ENCODE measurements around the gene PKNOX2. TPM values are rescaled to one million over a fixed set of nuclear protein-coding genes. Genes with fewer than 3 reads are reported as not detected.

Gene PKNOX2
- total and polyA plus RNA-seq, 7 donors = 0.23 to 4.7 (median 1.4) TPM

DNA sequence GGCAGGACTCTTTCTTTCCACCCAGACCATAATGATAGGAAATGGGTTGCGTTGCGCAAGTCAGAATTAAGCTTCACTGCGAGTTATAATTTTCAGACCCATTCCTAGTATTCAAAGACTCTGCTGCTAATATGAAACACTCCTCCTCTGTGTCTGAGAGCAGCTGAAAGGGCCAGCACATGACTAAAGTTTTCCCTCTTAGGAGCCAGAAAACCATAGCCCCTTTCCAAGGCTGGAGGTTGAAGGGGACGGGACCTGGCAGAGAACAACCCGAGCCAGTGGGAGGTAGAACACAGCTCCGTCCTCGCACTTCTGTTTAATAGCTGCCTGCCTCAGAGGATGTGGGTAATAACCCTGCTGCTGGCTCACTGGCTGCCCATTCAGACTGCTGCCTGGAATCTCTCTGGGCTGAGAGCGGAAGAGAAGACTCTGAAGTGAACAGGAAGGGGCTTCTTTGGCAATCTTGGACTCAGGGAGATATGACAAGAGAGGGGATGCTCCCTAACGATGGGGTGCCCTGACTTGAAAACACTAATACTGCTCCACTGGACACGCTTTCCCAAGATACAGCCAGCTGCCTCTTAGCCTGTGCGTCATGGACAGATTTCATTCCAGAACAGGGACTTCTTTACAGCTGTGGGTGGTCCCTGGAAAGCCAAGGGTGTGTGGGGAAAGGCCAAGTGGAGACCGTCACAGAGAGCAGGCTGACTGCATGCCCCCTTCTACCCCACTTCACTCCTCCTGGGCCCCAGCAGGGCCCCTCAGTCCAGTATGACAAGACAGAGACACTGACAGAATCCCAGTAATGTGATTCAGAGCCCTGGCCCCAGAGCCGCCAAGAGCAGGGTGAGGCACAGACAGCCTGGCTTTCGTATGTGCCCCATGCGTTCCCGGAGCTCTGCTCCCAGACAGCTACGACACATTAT lies 174.6 kb downstream of the PKNOX2 start:
- DNase-seq = no peak
- intact Hi-C loops (cut with DNase I) = no loop called here
- Histone ChIP-seq H3K36me3 (no peaks in the 10 kb centered on the region), H3K27ac (peak overlapping the region; percentile 50 to 58 (median 56)), H3K4me1 (peaks cover 0 to 8% (median 4%) of the 10 kb centered on the region in 4 donors), H3K27me3 (no peaks in the 10 kb centered on the region), H3K4me3 (no peak overlapping the region), H3K9me3 (no peaks in the 10 kb centered on the region)
- 66 to 70% methylated on average over 17 of the region's 17 CpGs for WGBS, 2 donors
- TF ChIP-seq POLR2A (IDR thresholded peaks at IDR 0.05) = no peak
- TF ChIP-seq, protein P1, sequence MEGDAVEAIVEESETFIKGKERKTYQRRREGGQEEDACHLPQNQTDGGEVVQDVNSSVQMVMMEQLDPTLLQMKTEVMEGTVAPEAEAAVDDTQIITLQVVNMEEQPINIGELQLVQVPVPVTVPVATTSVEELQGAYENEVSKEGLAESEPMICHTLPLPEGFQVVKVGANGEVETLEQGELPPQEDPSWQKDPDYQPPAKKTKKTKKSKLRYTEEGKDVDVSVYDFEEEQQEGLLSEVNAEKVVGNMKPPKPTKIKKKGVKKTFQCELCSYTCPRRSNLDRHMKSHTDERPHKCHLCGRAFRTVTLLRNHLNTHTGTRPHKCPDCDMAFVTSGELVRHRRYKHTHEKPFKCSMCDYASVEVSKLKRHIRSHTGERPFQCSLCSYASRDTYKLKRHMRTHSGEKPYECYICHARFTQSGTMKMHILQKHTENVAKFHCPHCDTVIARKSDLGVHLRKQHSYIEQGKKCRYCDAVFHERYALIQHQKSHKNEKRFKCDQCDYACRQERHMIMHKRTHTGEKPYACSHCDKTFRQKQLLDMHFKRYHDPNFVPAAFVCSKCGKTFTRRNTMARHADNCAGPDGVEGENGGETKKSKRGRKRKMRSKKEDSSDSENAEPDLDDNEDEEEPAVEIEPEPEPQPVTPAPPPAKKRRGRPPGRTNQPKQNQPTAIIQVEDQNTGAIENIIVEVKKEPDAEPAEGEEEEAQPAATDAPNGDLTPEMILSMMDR (IDR thresholded peaks at IDR 0.05) = no peak
- TF ChIP-seq EP300 (IDR thresholded peaks at IDR 0.05) = no peak
- TF ChIP-seq POLR2AphosphoS5 (IDR thresholded peaks at IDR 0.05) = peak in 1 of 4 donors; percentile 8

- TF ChIP-seq POLR2AphosphoS5 (IDR thresholded peaks at IDR 0.05) = no peak
- TF ChIP-seq, protein P1 (IDR thresholded peaks at IDR 0.05) = no peak
- TF ChIP-seq POLR2A (IDR thresholded peaks at IDR 0.05) = no peak
- TF ChIP-seq EP300 (IDR thresholded peaks at IDR 0.05) = no peak
- intact Hi-C loops (cut with DNase I) = loop anchor here (10.0 kb wide), 1 partner anchor 253 kb away; the partner anchor contains the start of gene STT3A
- 86 to 87% methylated on average over 13 of the region's 13 CpGs for WGBS, 2 donors
- Histone ChIP-seq H3K4me1 (peaks cover 0 to 27% (median 15%) of the 10 kb centered on the region in 4 donors), H3K4me3 (no peak overlapping the region), H3K27me3 (no peaks in the 10 kb centered on the region), H3K9me3 (no peaks in the 10 kb centered on the region), H3K36me3 (no peaks in the 10 kb centered on the region), H3K27ac (no peak overlapping the region)
- no peak for DNase-seq
Observed at GRCh38 chr11:125341676-125342075, 177.1 kb downstream of the PKNOX2 start.

- TF ChIP-seq EP300 (IDR thresholded peaks at IDR 0.05) (no peak), POLR2A (IDR thresholded peaks at IDR 0.05) (no peak), POLR2AphosphoS5 (IDR thresholded peaks at IDR 0.05) (no peak)
- TF ChIP-seq, protein P1 (IDR thresholded peaks at IDR 0.05) = no peak
- no peak overlapping the region for H3K27ac ChIP-seq
- DNase-seq = no peak
- no peaks in the 10 kb centered on the region for H3K27me3 ChIP-seq
- no peak overlapping the region for H3K4me3 ChIP-seq
- no peaks in the 10 kb centered on the region for H3K9me3 ChIP-seq
- H3K4me1 ChIP-seq = peaks cover 0 to 28% (median 15%) of the 10 kb centered on the region in 4 donors
- no peaks in the 10 kb centered on the region for H3K36me3 ChIP-seq
- WGBS, 2 donors = 44 to 72% methylated on average over 16 of the region's 16 CpGs
- intact Hi-C loops (cut with DNase I) = loop anchor here (10.0 kb wide), 1 partner anchor 252 kb away; the partner anchor contains the start of gene STT3A
Observed at GRCh38 chr11:125342281-125342930, 177.9 kb downstream of the PKNOX2 start.

GRCh38 chr11:125343086-125343717 lies 178.7 kb downstream of the PKNOX2 start:
- intact Hi-C loops (cut with DNase I) = loop anchor here (10.0 kb wide), 1 partner anchor 252 kb away; the partner anchor contains the start of gene STT3A
- 51 to 74% methylated on average over 7 of the region's 7 CpGs for WGBS, 2 donors
- DNase-seq = no peak

More at GRCh38 chr11:125343086-125343717, 178.7 kb downstream of the PKNOX2 start:
- no peaks in the 10 kb centered on the region for H3K36me3 ChIP-seq
- H3K9me3 ChIP-seq = no peaks in the 10 kb centered on the region
- peak overlapping the region in 1 of 4 donors; percentile 31 for H3K27ac ChIP-seq
- H3K4me3 ChIP-seq = no peak overlapping the region
- TF ChIP-seq POLR2A (IDR thresholded peaks at IDR 0.05) (no peak), POLR2AphosphoS5 (IDR thresholded peaks at IDR 0.05) (no peak), EP300 (IDR thresholded peaks at IDR 0.05) (no peak)
- TF ChIP-seq, protein P1 (IDR thresholded peaks at IDR 0.05) = no peak
- no peaks in the 10 kb centered on the region for H3K27me3 ChIP-seq
- peaks cover 0 to 21% (median 12%) of the 10 kb centered on the region in 4 donors for H3K4me1 ChIP-seq

Measured in sigmoid colon (tissue), 7 donors.